A549 treated with DMSO at 1 μM for 4 hours (cell line): ENCODE measurements around the gene TAPT1. TPM values are rescaled to one million over a fixed set of nuclear protein-coding genes. Genes with fewer than 3 reads are reported as not detected.

ENCODE experiments used
- total RNA-seq: library from RNA; stranded (reverse); fragments of 200-300 nt; extraction: Qiagen RNA extraction; gene quantifications from 5 replicates; pipeline ENCODE4 v1.2.3, GENCODE V29; 2022; ENCODE audit warnings: low read depth

TAPT1 gene, protein sequence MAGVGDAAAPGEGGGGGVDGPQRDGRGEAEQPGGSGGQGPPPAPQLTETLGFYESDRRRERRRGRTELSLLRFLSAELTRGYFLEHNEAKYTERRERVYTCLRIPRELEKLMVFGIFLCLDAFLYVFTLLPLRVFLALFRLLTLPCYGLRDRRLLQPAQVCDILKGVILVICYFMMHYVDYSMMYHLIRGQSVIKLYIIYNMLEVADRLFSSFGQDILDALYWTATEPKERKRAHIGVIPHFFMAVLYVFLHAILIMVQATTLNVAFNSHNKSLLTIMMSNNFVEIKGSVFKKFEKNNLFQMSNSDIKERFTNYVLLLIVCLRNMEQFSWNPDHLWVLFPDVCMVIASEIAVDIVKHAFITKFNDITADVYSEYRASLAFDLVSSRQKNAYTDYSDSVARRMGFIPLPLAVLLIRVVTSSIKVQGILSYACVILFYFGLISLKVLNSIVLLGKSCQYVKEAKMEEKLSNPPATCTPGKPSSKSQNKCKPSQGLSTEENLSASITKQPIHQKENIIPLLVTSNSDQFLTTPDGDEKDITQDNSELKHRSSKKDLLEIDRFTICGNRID
- total RNA-seq, result 10.9 to 16.1 TPM (median 14.8 TPM) in 5 replicates

DNA sequence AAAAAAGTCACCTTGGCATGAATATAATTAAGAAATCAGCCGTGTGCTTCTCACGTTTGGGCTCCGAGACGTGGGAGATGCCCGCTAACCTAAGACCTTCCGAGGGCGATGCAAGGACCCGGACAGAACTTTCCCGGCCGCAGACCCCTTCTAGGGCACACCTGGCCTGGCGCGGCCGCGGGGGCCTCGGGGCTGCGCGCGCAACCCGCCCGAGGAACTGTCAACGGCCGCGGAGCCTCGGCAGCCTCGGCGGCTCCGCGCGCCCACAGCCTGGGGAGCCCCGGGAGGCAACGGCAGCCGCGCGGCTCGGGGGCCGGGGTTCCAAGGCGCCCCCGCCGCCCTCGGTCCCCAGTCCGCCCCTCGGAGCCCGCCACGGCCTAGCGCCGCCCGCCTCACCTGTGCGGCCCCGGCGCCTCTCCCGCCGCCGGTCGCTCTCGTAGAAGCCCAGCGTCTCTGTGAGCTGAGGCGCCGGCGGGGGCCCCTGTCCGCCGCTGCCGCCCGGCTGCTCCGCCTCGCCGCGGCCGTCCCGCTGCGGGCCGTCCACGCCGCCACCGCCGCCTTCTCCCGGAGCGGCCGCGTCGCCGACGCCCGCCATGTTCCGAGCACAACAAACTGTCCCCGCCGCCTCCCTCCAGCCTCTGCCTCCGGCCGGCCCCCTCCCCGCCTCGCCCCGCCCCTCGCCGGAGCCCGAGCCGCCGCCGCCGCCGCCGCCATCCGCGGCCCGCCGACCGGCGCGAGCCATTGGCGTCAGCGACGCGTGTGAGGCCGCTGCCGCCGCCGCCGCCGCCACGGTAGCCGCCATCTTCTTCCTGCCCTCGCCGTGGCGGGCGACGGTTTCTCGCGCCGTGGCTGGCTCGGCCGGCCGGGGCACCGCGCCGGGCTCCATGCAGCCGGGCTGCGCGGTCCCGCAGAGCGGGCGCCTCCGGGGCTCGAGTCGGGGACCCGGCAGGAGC is at the start of gene TAPT1:
Gene TAPT1, minus strand, starts transcription at position 609 of the 953 bp plus-strand sequence. Its CDS starts 14 bp downstream, at position 595.

Other genes with a start within 250 kb of the TAPT1 start
- 0.02 to 0.22 TPM (median 0.10 TPM) in 4 of 5 replicates, not detected in the other for gene PROM1, start 142.4 kb downstream of the TAPT1 start, total RNA-seq